ENCODE measurements around the gene HMCN2.
"Not testable (repeated sequence)": the region's sequence is repeated elsewhere in the genome, so short reads cannot be mapped to it uniquely, and the experiment has no call there.

HMCN2 gene

DNA sequence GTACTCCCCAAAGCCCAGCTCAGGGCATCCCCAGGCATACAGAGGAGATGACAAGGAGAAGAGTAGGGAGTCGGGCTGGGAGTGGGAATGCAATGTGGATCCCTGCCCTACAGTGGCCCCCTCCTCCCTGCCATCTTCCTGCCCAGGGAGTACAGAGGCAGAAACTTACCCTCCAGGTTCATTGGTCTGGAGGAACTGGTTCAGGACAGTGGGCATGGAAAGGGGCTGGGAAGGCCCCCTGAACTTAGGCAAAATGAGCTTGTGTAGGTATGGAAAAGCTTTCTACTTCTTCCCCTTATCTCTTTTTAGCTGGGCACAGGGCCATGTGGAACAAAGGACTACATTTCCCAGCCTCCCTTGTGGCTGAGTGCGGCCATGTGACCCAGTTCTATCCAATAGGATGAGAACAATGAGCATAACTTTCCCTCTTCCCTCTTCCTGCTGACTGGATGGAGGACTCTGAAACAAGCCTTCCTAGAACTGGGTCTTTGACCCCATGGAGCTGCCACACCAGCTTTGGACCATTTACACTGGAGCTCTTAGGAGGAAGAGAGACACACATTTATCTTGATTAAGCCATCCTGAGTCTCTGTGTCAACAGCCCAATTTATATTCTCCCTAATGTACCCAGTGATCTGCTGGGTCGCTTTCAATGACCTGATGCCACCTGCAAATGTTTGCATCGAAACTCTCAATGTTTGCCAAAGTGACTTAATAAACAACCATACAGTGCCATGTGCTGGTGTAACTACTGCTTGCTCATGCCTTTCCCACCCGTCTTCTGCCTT, 25.0 kb upstream of the HMCN2 start:
- no peak for DNase-seq

DNA sequence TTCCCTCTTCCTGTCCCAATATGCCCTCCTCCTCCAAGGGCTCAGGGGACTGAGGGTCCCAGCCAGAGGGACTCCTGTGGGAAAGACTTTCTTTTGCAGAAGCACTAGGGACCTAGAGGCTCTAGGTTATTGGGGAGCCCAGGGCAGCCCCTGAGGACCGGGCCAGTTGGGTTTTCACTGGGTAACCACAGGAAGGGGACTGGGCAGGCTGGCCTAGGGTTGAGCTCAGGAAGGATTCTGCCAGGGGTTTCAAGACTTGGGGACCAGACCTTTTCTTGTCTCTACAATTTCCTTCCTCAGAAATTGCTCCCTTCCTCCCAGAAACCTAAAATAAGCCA, 24.4 kb upstream of the HMCN2 start:
- DNase-seq, result no peak

DNA sequence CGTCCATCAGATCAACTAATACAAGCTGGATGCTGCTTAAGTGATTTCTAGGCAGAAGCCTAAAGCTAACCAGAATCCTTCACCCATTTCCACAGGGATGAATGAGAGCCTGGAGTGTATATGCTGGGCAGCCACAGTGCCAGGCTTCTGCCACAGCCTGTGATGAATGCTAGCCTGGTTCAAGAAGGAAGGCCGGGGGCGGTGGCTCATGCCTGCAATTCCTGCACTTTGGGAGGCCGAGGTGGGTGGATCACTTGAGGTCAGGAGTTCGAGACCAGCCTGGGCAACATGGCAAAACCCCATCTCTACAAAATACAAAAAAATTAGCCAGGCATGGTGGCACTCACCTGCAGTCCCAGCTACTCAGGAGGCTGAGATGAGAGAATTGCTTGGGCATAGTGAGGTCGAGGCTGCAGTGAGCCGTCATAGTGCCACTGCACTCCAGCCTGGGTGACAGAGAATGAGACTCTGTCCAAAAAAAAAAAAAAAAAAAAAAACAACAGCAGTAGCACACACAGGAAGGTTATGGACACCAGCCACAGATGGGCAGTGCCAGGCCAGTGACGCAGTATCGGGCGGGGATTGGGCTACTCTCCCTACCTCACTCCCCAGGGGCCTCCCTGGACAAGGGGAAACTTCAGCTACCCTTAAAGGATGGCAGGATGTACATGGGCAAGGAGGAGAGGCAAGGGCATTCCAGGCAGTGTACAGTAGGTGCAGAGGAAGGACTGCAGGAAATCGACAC, 23.1 kb upstream of the HMCN2 start:
- no peak for DNase-seq

DNA sequence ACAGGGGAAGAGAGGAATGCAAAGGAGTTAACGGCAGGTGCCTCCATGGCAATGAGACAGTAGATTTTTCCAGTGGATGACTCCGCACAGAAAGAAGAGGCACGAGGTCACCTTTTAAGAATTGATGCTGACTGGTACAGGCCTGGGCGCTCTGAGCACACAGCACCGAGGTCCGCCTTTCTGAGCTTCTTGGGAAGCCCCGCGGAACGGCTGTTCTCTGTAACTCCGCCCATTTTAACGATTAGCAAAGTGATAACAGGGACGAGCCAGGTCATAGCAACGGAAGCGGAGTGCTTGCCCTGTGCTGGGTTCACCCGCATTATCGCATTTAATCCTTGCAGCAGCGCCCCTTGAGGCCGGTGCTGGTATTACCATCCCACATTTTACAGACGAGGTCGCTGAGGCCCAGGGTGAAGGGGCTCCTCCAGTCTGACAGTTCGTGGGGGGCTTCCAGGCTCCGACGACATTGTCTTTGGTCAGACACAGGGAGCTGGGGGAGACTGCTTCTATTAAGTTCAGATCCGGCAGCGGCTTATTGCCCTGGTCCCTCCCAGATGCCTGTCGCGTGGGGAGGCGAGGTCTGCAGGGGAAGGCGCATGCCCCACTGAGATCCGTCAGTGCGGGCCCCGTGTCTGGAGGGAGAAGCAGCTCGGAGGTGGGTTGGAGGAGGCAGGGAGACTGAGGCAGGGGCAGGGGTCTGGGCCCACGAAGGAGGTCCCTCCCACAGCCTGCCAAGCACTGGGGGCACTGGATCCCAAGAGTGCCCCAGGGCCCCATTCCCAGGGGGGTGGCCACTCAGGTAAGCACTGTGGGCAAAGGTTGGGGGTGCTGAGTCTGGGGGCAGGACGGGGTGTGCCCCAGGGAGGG, 22.3 kb upstream of the HMCN2 start:
- peak; percentile 83 for DNase-seq

DNA sequence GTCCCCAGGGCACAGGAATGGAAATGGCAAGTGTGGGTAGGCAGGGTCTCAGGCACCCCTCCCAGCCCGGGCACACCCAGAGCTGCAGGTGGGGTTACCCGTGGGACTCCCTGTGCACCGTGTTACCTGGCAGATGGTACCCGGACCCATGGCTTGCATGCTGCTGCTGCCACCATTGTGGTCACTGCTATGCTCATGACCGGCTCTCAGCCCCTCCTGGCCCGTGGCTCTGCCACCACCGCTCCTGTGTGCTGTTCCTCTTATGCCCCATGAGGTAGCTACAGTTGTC, 21.7 kb upstream of the HMCN2 start:
- DNase-seq, result no peak

DNA sequence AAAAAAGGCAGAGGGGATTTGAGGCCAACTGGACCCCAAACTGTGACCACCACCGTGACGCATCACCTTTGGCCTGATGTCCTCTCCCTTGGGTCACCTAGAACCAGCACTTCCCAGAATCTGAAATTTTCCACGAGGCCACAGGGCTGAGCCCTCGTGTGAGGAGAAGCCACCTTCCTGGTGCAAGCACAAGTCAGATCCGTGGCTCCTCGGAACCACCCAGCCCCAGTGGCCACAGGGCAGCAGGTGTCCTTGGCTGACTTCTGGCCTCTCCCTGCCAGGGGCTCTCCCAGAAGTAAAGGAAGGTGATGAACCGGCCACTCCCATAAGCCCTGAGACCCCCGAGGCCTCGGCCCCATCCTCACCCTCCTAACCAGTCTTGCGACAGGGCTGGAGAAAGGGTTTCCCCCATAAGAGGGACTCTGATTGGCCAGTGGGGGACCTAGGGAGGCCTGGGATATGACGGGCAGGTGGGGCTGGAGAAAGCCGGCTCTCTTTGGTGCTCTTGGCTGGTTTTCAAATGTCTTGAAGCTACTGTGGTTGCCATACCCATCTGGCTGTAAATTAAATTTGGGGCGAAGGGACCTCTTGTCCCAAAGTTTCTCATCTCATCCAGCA, 20.9 kb upstream of the HMCN2 start:
- DNase-seq, result no peak

DNA sequence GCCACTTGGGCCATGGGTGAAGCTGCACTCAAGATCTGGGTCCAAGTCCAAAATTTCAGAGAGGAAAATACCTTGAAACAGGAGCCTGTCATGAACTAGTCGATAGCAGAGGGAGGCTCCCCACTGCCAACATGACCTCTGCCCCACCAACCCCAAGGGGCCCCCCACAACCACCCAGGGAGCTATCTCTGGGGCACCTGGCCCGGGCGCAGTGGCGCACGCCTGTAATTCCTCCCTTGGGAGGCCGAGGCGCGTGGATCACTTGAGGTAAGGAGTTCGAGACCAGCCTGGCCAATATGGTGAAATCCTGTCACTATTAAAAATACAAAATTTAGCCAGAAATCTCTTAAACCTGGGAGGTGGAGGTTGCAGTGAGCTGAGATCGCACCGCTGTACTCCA, 20.1 kb upstream of the HMCN2 start:
- DNase-seq, result no peak

DNA sequence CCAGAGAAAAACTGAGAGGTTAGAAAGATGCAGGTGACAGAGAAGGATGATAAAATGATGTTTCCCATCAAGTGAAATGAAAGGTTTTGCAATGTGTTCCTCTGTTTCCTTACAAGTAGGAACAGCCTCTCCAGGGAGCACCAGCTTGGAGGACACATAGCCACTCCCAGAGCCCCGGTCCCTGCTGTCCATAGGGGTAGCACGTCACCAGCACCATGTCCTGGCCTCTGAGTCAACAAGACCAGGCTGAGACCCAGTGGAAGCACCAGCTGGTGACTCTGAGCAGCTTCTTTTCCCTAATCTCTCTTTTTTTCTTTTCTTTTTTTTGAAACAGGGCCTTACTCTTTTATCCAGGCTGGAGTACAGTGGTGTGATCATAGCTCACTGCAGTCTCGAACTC, 19.4 kb upstream of the HMCN2 start:
- no peak for DNase-seq

DNA sequence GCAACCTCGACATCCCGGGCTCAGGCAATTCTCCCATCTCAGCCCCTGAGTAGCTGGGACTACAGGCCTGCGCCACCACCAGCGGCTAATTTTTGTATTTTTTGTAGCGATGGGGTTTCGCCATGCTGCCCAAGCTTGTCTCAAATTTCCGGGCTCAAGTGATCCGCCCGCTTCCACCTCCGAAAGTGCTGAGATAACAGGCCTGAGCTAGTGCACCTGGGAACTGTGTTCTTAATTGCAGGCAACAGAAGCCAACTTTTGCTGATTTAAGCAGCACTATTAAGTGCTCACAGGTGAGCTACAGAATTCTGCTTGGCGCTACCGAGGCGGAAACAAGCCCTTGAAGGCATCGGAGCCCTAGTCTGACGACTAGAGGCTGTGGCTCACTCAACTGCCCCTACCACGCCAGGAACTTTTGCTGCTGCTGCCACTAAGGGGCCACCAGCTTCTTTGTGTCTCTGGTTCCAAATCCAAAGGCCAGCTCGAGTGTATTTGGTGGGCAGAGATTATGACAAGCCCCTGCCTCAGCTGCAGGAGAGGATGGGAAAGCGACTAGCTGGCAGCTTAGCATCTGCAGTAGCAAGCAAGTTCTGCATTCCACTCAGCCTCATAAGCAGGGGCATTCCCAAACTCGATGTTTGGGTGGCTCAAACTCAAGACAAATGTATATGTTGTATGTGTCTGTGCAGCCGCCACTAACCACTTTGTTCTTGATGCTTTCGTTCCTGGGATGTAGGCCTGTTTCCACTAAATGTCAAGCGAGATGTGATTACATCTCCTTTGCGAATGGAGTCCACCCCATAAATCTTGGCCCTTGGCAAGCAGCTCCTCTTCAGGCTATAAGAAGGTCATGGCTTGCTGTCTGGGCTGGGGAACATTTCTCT, 10.6 kb upstream of the HMCN2 start:
- DNase-seq, result no peak

DNA sequence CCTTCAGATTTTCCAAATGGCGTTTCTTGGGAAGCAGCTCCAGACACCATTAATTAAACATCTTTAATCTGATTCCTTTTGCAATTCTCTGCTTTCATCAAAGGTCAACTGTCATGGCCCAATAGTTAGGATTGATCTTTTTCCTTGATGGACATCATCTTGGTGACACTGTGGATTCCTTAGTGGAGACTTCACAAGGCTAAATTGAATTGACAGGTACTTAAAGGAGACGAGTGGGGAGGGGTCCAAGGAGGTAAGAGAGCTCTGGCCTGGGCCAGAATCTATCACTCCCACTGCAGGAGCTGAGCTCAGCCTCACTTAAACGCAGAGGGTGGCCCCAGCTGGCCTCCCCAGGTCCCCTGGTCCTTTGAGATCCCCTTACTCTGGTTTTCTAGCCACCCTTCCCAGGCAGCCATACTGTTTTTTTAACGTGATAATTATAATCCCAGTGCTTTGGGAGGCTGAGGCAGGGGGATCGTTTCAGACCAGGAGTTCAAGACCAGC, 9.9 kb upstream of the HMCN2 start:
- no peak for DNase-seq

DNA sequence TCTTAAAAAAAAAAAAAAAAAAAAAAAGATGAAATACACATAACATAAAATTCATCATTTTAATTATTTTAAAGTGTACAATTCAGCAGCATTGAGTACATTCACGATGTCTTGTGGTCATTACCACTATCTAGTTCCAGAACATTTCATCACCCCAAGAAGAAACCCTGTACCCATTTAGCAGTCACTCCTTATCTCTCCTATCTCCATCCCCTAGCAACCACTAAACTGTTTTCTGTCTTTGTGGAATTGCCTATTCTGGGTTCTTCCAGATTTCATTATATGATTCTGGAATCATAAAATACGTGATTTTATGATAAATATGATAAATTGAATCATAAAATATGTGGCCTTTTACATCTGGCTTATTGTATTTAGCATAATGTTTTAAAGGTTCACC, 8.9 kb upstream of the HMCN2 start:
- DNase-seq, result no peak

DNA sequence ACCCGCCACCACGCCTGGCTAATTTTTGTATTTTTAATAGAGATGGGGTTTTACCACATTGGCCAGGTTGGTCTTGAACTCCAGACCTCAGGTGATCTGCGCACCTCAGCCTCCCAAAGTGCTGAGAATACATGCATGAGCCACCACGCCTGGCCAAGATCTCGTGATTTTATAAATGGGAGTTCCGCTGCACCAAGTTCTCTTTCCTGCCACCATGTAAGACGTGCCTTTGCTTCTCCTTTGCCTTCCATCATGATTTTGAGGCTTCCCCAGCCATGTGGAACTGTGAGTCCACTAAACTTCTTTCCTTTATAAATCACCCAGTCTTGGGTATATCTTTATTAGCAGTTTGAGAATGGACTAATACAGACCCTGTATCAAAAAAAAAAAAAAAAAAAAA, 7.4 kb upstream of the HMCN2 start:
- DNase-seq, result not testable (repeated sequence)

DNA sequence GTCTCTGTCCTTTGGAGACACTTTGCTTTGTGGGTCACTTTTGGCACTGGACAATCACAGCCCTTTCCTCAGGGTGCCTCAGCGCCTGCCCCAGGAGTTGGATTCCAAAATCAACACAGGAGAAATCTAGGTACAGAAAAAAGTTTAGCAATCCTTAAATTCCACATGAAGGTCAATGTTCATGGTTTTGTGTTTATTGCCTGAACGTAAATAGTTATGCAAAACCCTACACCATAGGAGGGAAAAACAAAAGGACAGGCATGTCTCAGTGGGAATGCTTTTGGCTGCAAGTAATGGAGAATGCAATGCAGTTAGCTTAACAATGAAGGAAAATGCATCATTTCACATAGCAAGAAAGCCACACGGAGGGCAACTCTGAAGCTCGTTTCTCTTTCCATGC, 6.5 kb upstream of the HMCN2 start:
- no peak for DNase-seq

DNA sequence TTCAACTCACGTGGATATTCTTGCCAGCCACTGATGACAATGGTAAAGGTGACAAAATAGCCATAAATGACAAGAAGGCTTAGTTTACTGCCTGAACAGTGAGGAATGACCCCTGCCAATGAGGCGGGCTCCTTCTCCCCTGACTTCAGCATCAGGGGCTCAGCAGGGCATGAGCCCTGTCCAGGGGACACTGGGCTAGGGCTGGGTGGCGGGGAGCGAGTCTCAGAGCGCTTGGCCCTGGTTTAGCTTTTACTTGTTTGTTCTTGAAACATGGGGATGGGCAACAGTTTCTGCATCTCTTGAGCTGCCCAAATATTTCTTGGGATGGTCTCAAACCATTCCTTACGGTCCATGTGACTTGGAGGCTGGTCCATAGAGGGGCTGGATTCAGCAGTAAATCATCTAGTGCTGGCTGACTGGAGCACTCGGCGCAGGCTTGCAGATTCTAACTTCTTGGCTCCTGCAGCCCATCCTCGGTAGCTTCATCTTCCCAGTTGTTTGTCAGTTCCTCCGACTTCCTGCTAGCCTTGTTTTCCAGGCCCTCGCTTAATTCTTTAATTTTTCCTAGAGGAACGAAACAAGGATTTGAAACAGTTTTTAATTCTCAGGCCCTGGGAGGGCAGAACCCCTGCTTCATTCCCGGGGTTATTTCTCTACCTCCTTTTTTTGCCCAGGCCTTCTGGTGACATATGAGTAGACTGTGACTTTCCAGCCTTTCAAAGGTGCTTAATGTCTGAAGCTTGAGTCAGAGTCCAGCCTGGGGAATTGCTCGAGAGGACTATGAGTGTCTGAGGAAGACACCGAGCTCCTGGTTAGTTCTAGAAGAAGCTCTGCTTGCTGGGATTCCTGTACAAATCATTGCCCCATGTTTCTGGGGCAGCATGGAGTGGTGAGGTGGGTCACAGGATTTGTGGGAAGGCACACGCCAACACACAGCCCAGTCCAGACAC, 4.5 kb upstream of the HMCN2 start:
- no peak for DNase-seq

DNA sequence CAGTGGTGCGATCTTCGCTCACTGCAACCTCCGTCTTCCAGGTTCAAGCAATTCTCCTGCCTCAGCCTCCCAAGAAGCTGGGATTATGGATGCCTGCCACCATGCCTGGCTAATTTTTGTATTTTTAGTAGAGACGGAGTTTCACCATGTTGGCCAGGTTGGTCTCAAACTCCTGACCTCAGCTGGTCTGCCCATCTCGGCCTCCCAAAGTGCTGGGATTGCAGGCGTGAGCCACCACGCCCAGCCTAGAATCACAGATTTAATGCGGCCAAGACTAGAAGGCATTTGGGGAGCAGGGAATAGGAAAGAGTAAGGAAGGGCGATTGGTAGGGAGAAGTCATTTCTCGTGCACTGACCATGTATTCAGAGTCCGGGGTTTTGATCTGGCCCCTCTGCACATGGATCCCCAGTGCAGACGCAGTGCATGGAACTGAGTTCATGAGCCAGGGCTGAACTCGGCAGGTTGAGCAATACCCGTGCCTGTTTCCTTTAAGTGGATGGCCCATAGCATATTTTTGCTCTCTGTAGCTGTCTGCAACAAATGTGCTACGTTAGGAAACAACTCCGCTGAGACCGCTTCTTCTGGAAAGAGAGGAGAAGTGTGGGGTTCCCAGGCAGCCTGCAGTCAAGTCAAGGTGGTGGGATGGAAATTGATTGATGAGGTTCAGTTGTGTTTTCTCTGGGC, 3.4 kb upstream of the HMCN2 start:
- no peak for DNase-seq

DNA sequence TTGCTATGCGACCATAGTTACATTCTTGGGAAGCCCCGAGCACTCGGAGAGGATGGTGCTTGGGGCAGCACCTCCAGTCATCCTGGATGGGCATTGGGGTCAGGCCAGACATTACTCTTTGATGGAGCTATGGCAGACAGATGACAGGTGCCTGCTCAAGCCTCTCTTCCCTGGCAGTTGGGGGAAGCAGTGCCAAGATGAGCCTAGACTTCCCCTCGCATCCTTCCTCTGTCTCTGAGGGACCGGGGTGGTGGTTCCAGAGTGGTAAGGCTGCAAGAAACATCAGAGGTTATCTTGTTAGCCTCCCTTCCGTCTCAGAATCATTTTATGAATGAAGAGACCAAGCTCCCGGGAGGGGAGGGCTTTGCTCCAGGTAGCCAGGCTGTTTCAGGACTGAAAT, 2.8 kb upstream of the HMCN2 start:
- no peak for DNase-seq

DNA sequence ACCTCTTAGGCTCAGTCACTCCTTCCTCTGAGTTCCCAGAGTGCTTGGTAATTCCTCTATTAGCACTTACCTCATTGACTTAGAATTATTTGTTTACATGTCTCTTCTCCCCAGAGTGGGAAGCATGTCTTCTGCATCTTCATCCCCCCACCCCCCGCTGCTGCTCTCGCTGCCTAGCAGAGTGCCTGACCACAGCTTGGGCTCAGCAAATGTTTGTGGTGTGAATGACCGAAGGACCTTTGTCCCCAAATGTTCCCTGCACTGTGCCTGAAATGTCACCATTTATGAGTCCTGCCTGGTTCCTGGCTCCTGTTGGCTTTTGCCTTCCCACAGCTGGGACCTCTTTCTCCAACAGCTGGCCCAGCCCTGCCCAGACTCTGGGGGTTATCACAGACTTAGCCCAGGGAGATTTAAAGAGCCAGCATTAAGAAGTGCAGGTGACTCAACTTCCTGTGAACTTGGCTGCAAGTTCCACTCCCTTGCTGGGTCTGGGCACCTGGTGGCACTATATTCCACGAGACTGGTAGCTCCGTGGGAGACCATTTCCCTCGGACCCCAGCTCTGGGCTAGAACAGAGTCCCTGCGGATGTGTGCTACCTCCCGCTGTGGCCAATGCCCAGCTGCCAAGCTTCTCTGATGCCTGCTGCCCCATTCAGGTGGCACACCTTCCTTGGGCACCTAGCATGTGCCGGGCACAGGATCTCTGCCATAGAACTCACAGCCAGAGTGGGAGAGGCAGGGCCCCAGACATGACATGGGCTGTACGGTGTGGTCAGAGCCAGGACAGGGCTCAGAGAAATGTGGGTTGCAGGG, 1.8 kb upstream of the HMCN2 start:
- no peak for DNase-seq

DNA sequence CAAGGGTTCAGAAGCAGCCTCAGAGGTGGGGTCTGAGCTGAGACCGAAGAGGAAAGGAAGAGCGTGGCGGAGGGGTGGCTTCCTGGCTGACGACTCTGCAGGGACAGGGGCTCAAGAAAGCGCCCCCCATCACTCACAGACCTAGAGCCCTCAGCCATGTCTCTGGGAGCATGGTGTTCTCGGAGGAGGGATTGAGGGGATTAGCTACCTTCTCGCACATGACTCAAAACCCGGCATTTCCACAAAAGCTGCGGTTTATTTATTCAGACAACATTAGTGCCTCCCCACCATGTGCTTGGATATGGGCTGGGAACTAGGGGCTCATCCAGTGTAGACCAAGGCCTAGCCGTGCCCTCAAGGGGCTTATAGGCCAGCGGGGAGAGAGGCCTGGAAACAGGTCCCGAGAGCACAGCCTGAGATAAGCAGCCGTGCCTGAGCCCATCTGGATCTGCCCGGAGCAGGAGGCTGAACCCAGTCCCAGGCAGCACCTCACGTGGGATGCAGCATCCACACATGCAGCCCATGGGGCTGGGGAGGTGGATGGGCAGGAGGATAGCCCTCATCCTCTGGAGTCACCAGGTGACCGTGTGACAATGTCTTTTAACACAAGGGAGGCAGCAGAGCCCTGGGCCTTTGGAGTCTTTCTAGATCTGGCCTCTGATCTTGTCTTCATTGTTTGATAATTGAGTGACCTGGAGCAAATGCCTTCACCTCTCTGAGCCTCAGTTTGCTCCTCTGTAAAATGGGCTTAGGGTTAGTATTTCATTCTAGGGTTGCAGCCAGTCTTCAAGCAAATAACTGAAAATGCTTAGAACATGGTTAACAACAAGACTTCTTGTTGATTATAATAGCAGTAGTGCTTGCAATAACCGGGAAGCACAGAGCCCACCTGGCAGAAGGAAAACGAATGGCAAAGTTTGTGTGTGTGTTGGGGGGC, 878 bp upstream of the HMCN2 start:
- DNase-seq, result no peak

All from stimulated activated CD4-positive, alpha-beta T cell treated with anti-CD3 and anti-CD28 coated beads, Interleukin-12 subunit alpha, Interleukin-12 subunit beta, amount 100 ng/mL, for 4 hours (primary cell).